ENCODE results near the gene TPM4. TPM values are rescaled to one million over a fixed set of nuclear protein-coding genes. Genes with fewer than 3 reads are reported as not detected.

Gene TPM4
- total and polyA plus RNA-seq, 2 of the 8 experiments (the other 6 are each of a cell fraction or from before 2014, with no cell fraction given), result 160 to 359 TPM

DNA sequence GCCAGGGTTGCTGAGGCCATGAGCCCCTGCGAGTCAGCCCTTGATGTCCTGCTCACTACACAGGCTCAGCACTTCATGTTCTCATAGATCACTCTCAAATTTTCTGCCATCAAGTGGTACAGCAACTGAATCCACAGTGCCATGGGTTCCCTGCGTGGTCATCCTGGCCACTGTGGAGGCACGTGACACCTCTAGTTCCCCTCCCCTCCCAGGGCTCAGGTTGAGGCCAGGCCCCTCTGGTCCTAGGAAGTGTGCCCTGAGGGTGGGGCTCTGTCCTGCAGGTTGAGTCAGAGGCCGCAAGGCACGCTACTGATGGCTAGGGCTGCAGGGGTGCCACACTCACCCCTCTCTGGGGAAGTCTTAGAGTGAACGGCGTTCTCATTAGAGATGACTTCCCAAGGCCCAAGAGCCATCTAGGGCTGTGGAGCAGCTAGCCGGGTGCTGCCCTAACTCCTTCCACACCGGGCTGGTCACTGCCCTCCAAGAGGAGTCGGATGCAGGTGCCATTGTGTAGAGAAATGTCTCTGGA, 39.8 kb upstream of the TPM4 start (continued):
- TF ChIP-seq, protein P1, sequence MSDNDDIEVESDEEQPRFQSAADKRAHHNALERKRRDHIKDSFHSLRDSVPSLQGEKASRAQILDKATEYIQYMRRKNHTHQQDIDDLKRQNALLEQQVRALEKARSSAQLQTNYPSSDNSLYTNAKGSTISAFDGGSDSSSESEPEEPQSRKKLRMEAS (IDR thresholded peaks at IDR 0.05), result no peak
- no peak for TF ChIP-seq TEAD4 (IDR thresholded peaks at IDR 0.05; ENCODE audit: low read depth, low read length)
- no peak for TF ChIP-seq POU5F1 (IDR thresholded peaks at IDR 0.05; ENCODE audit: low read depth, low read length)
- TF ChIP-seq, protein P2, sequence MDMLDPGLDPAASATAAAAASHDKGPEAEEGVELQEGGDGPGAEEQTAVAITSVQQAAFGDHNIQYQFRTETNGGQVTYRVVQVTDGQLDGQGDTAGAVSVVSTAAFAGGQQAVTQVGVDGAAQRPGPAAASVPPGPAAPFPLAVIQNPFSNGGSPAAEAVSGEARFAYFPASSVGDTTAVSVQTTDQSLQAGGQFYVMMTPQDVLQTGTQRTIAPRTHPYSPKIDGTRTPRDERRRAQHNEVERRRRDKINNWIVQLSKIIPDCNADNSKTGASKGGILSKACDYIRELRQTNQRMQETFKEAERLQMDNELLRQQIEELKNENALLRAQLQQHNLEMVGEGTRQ (IDR thresholded peaks at IDR 0.05; ENCODE audit: low read length), result no peak
- TF ChIP-seq, protein P3, sequence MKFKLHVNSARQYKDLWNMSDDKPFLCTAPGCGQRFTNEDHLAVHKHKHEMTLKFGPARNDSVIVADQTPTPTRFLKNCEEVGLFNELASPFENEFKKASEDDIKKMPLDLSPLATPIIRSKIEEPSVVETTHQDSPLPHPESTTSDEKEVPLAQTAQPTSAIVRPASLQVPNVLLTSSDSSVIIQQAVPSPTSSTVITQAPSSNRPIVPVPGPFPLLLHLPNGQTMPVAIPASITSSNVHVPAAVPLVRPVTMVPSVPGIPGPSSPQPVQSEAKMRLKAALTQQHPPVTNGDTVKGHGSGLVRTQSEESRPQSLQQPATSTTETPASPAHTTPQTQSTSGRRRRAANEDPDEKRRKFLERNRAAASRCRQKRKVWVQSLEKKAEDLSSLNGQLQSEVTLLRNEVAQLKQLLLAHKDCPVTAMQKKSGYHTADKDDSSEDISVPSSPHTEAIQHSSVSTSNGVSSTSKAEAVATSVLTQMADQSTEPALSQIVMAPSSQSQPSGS (IDR thresholded peaks at IDR 0.05; ENCODE audit: low read length), result no peak
- TF ChIP-seq CHD1 (IDR thresholded peaks at IDR 0.05; ENCODE audit: low read depth, low read length), result no peak
- no peak for TF ChIP-seq EGR1 (IDR thresholded peaks at IDR 0.05; ENCODE audit: borderline replicate concordance, low read depth, low read length)
